HG03159 (cell line): ENCODE results near the gene IL31.

Experiments used
- ATAC-seq: cut with Tn5 transposase; IDR thresholded peaks from one replicate; pipeline ENCODE4 v1.9.1; 2021; ENCODE audit warnings: mild to moderate bottlenecking, moderate library complexity; ENCODE audit not compliant: unreplicated experiment

IL31 gene

GRCh38 chr12:122133192-122133950 lies 40.6 kb downstream of the IL31 start:
- no peak for ATAC-seq

- ATAC-seq, result no peak
These were observed 43.9 kb downstream of the IL31 start for GRCh38 chr12:122130150-122130549.

- ATAC-seq, result no peak
These were observed 44.9 kb downstream of the IL31 start for GRCh38 chr12:122129131-122129530.

GRCh38 chr12:122128481-122128880 lies 45.5 kb downstream of the IL31 start:
- no peak for ATAC-seq

GRCh38 chr12:122127839-122128238 lies 46.2 kb downstream of the IL31 start:
- ATAC-seq, result no peak

- ATAC-seq, result no peak
These were observed 47.1 kb downstream of the IL31 start for GRCh38 chr12:122126713-122127597.

- ATAC-seq, result no peak
These were observed 47.7 kb downstream of the IL31 start for GRCh38 chr12:122126342-122126635.

GRCh38 chr12:122125452-122126341 lies 48.3 kb downstream of the IL31 start:
- no peak for ATAC-seq

GRCh38 chr12:122124370-122124769 lies 49.7 kb downstream of the IL31 start:
- ATAC-seq, result no peak

- no peak for ATAC-seq
These were observed 50.3 kb downstream of the IL31 start for GRCh38 chr12:122123761-122124145.

- ATAC-seq, result no peak
These were observed 50.8 kb downstream of the IL31 start for GRCh38 chr12:122123051-122123760.
